Activated CD8-positive, alpha-beta memory T cell treated with anti-CD3 and anti-CD28 coated beads, Interleukin-2, amount 50 U/mL, for 4 hours (primary cell): ENCODE measurements around the gene MAST2.

ENCODE experiments used
- DNase-seq: peaks from one replicate; pipeline ENCODE4 v3.0.0-alpha.2; 2020

MAST2 gene

GRCh38 chr1:46077644-46078043, 274.2 kb downstream of the MAST2 start:
- DNase-seq = no peak

GRCh38 chr1:46080257-46080656, 276.8 kb downstream of the MAST2 start:
- DNase-seq = no peak

DNA sequence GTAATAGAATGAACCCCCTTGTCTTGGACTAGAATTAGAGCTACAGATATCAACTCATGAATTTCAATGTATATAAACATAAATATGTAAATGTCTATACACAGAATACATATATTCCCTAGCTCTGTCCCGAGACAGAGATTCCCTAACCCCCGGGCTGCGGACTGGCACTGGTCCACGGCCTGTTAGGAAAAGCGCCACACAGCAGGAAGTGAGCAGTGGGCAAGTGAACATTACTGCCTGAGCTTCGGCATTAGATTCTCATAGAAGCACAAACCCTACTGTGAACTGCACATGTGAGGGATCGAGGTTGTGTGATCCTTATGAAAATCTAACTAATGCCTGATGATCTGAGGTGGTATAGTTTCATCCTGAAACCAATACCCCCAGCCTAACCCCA, 277.8 kb downstream of the MAST2 start:
- DNase-seq = no peak

DNA sequence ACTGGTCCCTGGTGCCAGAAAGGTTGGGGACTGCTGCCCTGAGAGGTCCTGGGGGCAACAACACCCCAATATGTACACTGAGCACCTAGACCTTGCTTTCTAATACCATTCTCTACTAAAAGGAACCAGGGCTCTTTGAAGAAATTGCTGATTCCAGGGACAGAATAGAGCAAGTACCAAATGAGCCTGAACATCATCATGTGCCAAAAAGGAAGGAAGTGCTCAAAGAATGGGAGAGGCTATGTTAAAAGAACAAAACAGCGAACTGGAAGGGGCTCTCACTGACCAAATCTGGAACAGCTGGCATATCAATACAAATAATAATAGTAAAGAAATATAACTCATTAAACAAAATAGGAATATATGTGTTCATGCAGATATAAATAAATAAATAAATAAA, 278.2 kb downstream of the MAST2 start:
- no peak for DNase-seq

DNA sequence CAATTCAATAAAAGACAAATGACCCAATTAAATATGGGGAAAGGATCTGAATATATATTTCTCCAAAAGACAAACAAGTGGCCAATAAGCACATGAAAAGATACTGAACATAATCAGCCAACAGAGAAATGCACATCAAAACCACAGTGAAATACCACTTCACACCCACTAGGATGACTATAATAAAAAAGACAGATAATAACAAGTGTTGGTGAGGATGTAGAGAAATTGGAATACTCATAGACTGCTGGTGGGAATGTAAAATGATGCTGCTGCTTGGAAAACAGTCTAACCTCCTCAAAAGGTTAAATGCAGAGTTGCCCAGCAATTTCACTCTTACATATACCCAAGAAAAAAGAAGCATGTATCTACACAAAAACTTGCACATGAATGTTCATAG, 280.2 kb downstream of the MAST2 start:
- DNase-seq = no peak

GRCh38 chr1:46084553-46085451, 281.4 kb downstream of the MAST2 start:
- DNase-seq = no peak
